Caco-2 (cell line): Measurements from ENCODE around the gene HSD17B12. TPM values are rescaled to one million over a fixed set of nuclear protein-coding genes. Genes with fewer than 3 reads are reported as not detected.

Source experiments
- BruUV-seq: library from RNA; stranded (reverse); fragments of 400-500 nt; replicated peaks from 2 replicates; lab custom pipeline; 2021; lab: Mats Ljungman, UMichigan
- CTCF ChIA-PET: fragments of 300-600 bp; sonication (Branson Sonifier 250); formaldehyde crosslinking; loops from one replicate; lab custom pipeline; 2022; ENCODE audit warnings: antibody characterized with exemption; lab: Charles Lee
- POLR2A ChIA-PET: fragments of 300-600 bp; sonication (Branson Sonifier 250); formaldehyde crosslinking; loops from one replicate; lab custom pipeline; 2022; ENCODE audit warnings: antibody characterized with exemption; lab: Charles Lee
- DNase-seq, 2 experiments: peaks; one replicate each; pipeline versions ENCODE4 v3.0.0 to v3.0.0-alpha.2; 2020 to 2022
- H3K27me3 ChIP-seq: replicated peaks from 2 replicates; pipeline ENCODE4 v1.6.0; 2011; ENCODE audit warnings: low read length; ENCODE audit not compliant: control insufficient read depth, insufficient read depth
- H3K36me3 ChIP-seq: 2 replicates; pipeline ENCODE4 v1.5.1; 2011; ENCODE audit warnings: low read length; ENCODE audit not compliant: control insufficient read depth, insufficient read depth
- H3K4me1 ChIP-seq: fragments of 250-450 bp; sonication (Bioruptor Pico); 2 replicates; pipeline ENCODE4 v1.5.1; 2020; ENCODE audit warnings: mild to moderate bottlenecking
- H3K4me3 ChIP-seq: 2 replicates; pipeline ENCODE4 v1.5.1; 2011; ENCODE audit warnings: low read depth, mild to moderate bottlenecking, control low read depth, low read length
- H3K9me3 ChIP-seq: fragments of 250-450 bp; sonication (Bioruptor Pico); 2 replicates; pipeline ENCODE4 v1.5.1; 2020; ENCODE audit warnings: mild to moderate bottlenecking, moderate library complexity
- H3K27ac Mint-ChIP-seq: one replicate; pipeline ENCODE4 v1.8.0; 2022; ENCODE audit warnings: mixed read lengths; ENCODE audit not compliant: unreplicated experiment
- H3K27me3 Mint-ChIP-seq: one replicate; pipeline ENCODE4 v1.8.0; 2022; ENCODE audit warnings: mixed read lengths; ENCODE audit not compliant: insufficient read depth, unreplicated experiment
- H3K36me3 Mint-ChIP-seq: one replicate; pipeline ENCODE4 v1.8.0; 2022; ENCODE audit warnings: mild to moderate bottlenecking, mixed read lengths; ENCODE audit not compliant: insufficient read depth, unreplicated experiment
- H3K4me1 Mint-ChIP-seq: one replicate; pipeline ENCODE4 v1.8.0; 2022; ENCODE audit warnings: low read depth, mixed read lengths; ENCODE audit not compliant: unreplicated experiment
- H3K4me3 Mint-ChIP-seq: one replicate; pipeline ENCODE4 v1.8.0; 2022; ENCODE audit warnings: mild to moderate bottlenecking, moderate library complexity, mixed read lengths; ENCODE audit not compliant: unreplicated experiment
- H3K9me3 Mint-ChIP-seq: one replicate; pipeline ENCODE4 v1.8.0; 2022; ENCODE audit warnings: mixed read lengths; ENCODE audit not compliant: unreplicated experiment
- CTCF ChIP-seq, 2 experiments: fragments of 200-600 bp in 1 of 2; IDR thresholded peaks; 1 replicate in 1 of 2; 2 replicates in 1 of 2; pipeline versions ENCODE4 v1.5.1 to v1.8.0; 2011 to 2022; ENCODE audit warnings: antibody characterized with exemption in 1 of 2, control low read depth in 1 of 2, inconsistent platforms in 1 of 2, low read depth in 1 of 2, low read length in 1 of 2, mild to moderate bottlenecking in 1 of 2, moderate library complexity in 1 of 2; ENCODE audit not compliant: insufficient read depth in 1 of 2, severe bottlenecking in 1 of 2, unreplicated experiment in 1 of 2
- intact Hi-C: fragments of 100-400 bp; cut with micrococcal nuclease; formaldehyde crosslinking; loops from one replicate; pipeline ENCODE4 v1.10.0; 2022; ENCODE audit not compliant: unreplicated experiment
- total RNA-seq: library from RNA; stranded (reverse); gene quantifications from 2 replicates; pipeline ENCODE4 v1.2.3, GENCODE V29; 2022

HSD17B12 gene
- total RNA-seq, 1 experiment from 2014 or later, result 155 TPM

GRCh38 chr11:43738600-43739409 lies 58.3 kb downstream of the HSD17B12 start:
- no TSS peak for BruUV-seq
- Mint-ChIP-seq H3K9me3 (peaks cover 19% of the 10 kb centered on the region), H3K4me1 (peaks cover 50% of the 10 kb centered on the region), H3K27me3 (no peaks in the 10 kb centered on the region), H3K36me3 (peaks cover 42% of the 10 kb centered on the region), H3K4me3 (peak overlapping the region; percentile 38), H3K27ac (peak overlapping the region; percentile 79)
- intact Hi-C loops, result loop anchor here (1.0 to 5.0 kb wide), 2 partner anchors 8 to 97 kb away; no protein-coding TSS in a partner anchor
- no peaks in the 10 kb centered on the region for H3K27me3 ChIP-seq
- no peak overlapping the region for H3K4me3 ChIP-seq
- ChIA-PET POLR2A (interaction anchor here (0.8 kb wide), 1 partner anchor 59 kb away, joined by 3 read pairs; the partner anchor contains the start of gene HSD17B12), CTCF (no interaction called here)
- peak; percentile 79 for DNase-seq
- H3K4me1 ChIP-seq, result peaks cover 44% of the 10 kb centered on the region
- TF ChIP-seq CTCF (IDR thresholded peaks at IDR 0.05; ENCODE audit: insufficient read depth in 1 of 2, low read depth in 1 of 2, low read length in 1 of 2, severe bottlenecking in 1 of 2, unreplicated experiment in 1 of 2), result no peak
- H3K9me3 ChIP-seq, result peaks cover 4% of the 10 kb centered on the region; the same call in 1 of the 2 replicates
- peaks cover 2% of the 10 kb centered on the region for H3K36me3 ChIP-seq

- peak overlapping the region; percentile 65 for H3K4me3 Mint-ChIP-seq
- BruUV-seq, result no TSS peak
- intact Hi-C loops, result loop anchor here (1.0 to 2.0 kb wide), 3 partner anchors 7 to 66 kb away; partner anchors contain the start of gene HSD17B12
- H3K27me3 ChIP-seq, result no peaks in the 10 kb centered on the region
- ChIA-PET POLR2A (interaction anchor here (0.9 to 1.0 kb wide), 2 partner anchors 66 kb away, joined by 3 to 8 read pairs; partner anchors contain the start of gene HSD17B12), CTCF (no interaction called here)
- H3K36me3 Mint-ChIP-seq, result peaks cover 32% of the 10 kb centered on the region
- DNase-seq, result peak in 1 of 2 experiments; percentile 12
- H3K9me3 Mint-ChIP-seq, result peaks cover 25% of the 10 kb centered on the region
- peaks cover 57% of the 10 kb centered on the region for H3K4me1 ChIP-seq
- TF ChIP-seq CTCF (IDR thresholded peaks at IDR 0.05; ENCODE audit: insufficient read depth in 1 of 2, low read depth in 1 of 2, low read length in 1 of 2, severe bottlenecking in 1 of 2, unreplicated experiment in 1 of 2), result no peak
- H3K4me3 ChIP-seq, result no peak overlapping the region
- H3K9me3 ChIP-seq, result peaks cover 3% of the 10 kb centered on the region; the same call in 1 of the 2 replicates
- peaks cover 47% of the 10 kb centered on the region for H3K4me1 Mint-ChIP-seq
- H3K27ac Mint-ChIP-seq, result peak overlapping the region; percentile 96
- peaks cover 1% of the 10 kb centered on the region; the same call in 1 of the 2 replicates for H3K36me3 ChIP-seq
- no peaks in the 10 kb centered on the region for H3K27me3 Mint-ChIP-seq
Observed at GRCh38 chr11:43746670-43747069, 66.1 kb downstream of the HSD17B12 start.

GRCh38 chr11:43747130-43747802 lies 66.7 kb downstream of the HSD17B12 start:
- CTCF ChIA-PET, result interaction anchor here (0.6 to 0.9 kb wide), 2 partner anchors 67 to 435 kb away, joined by 3 read pairs; partner anchors contain the start of genes API5 and HSD17B12
- TF ChIP-seq CTCF (IDR thresholded peaks at IDR 0.05; ENCODE audit: insufficient read depth in 1 of 2, low read depth in 1 of 2, low read length in 1 of 2, severe bottlenecking in 1 of 2, unreplicated experiment in 1 of 2), result no peak
- Mint-ChIP-seq H3K27ac (peak overlapping the region; percentile 96), H3K36me3 (peaks cover 36% of the 10 kb centered on the region), H3K9me3 (peaks cover 25% of the 10 kb centered on the region), H3K4me3 (peak overlapping the region; percentile 65), H3K27me3 (no peaks in the 10 kb centered on the region), H3K4me1 (peaks cover 47% of the 10 kb centered on the region)
- intact Hi-C loops, result loop anchor here (1.0 to 2.0 kb wide), 3 partner anchors 8 to 67 kb away; partner anchors contain the start of gene HSD17B12
- POLR2A ChIA-PET, result interaction anchor here (1.0 kb wide), 1 partner anchor 67 kb away, joined by 8 read pairs; the partner anchor contains the start of gene HSD17B12
- peaks cover 1% of the 10 kb centered on the region; the same call in 1 of the 2 replicates for H3K36me3 ChIP-seq
- no peak overlapping the region for H3K4me3 ChIP-seq
- no TSS peak for BruUV-seq
- H3K4me1 ChIP-seq, result peaks cover 57% of the 10 kb centered on the region
- no peaks in the 10 kb centered on the region for H3K27me3 ChIP-seq
- H3K9me3 ChIP-seq, result peaks cover 3% of the 10 kb centered on the region; the same call in 1 of the 2 replicates
- DNase-seq, result peak; percentile 77 to 81
